Spinal cord (tissue), 10 donors: ENCODE measurements around the gene UQCC2. TPM values are rescaled to one million over a fixed set of nuclear protein-coding genes. Genes with fewer than 3 reads are reported as not detected.

Experiments
- DNase-seq, 6 donors: peaks; one replicate each; pipeline versions ENCODE4 v3.0.0 to v3.0.0-alpha.2; 2013 to 2015; ENCODE audit warnings: low spot score in 6 of 6, low read depth in 4 of 6
- H3K27ac ChIP-seq: one replicate; pipeline ENCODE4 v1.5.1; 2013; ENCODE audit warnings: low read depth, low read length, control low read depth
- H3K27me3 ChIP-seq: one replicate; pipeline ENCODE4 v1.6.1; 2013; ENCODE audit warnings: low read length; ENCODE audit not compliant: control insufficient read depth, insufficient read depth
- H3K36me3 ChIP-seq: one replicate; pipeline ENCODE4 v1.6.1; 2013; ENCODE audit warnings: low read length; ENCODE audit not compliant: control insufficient read depth, insufficient read depth
- H3K4me1 ChIP-seq: one replicate; pipeline ENCODE4 v1.6.1; 2013; ENCODE audit warnings: low read length; ENCODE audit not compliant: control insufficient read depth, insufficient read depth
- H3K4me3 ChIP-seq: one replicate; pipeline ENCODE4 v1.5.1; 2013; ENCODE audit warnings: low read depth, low read length, control low read depth
- H3K9me3 ChIP-seq: one replicate; pipeline ENCODE4 v1.6.1; 2013; ENCODE audit warnings: low read length; ENCODE audit not compliant: control insufficient read depth, insufficient read depth
- WGBS: methylation state at CpG from one replicate; pipeline ENCODE4 v1.1.5; 2013; ENCODE audit warnings: missing lambda C conversion rate; ENCODE audit not compliant: insufficient coverage; 5-methylcytosine and 5-hydroxymethylcytosine counted together
- polyA plus RNA-seq, 2 donors: library from polyadenylated mRNA; unstranded; fragments of 120-200 nt; gene quantifications; one replicate each; pipeline ENCODE4 v1.2.1, GENCODE V29; 2013; ENCODE audit not compliant: insufficient read length in 2 of 2
- total RNA-seq, 2 donors: library from RNA; depleted of rRNA in 1 of 2; stranded (reverse); fragments of 120-200 nt in 1 of 2; fragments of >200 nt in 1 of 2; gene quantifications; one replicate each; pipeline versions ENCODE4 v1.2.3 to v1.2.4, GENCODE V29; 2013 to 2014
- donor health status: healthy.

The UQCC2 gene
- total and polyA plus RNA-seq, 4 donors = 28.5 to 110 (median 96.4) TPM

- H3K36me3 ChIP-seq = peaks cover 22% of the 10 kb centered on the region
- no peaks in the 10 kb centered on the region for H3K9me3 ChIP-seq
- peak in 2 of 6 donors; percentile 52 to 76 for DNase-seq
- H3K27ac ChIP-seq = no peak overlapping the region
- no peak overlapping the region for H3K4me3 ChIP-seq
- no CpG with 5 or more reads among the region's 1 CpG for WGBS
- peaks cover 11% of the 10 kb centered on the region for H3K4me1 ChIP-seq
- H3K27me3 ChIP-seq = no peaks in the 10 kb centered on the region
Observed at GRCh38 chr6:33702345-33702977, 9.0 kb downstream of the UQCC2 start.

GRCh38 chr6:33700391-33701050 lies 11.0 kb downstream of the UQCC2 start:
- Histone ChIP-seq H3K27me3 (no peaks in the 10 kb centered on the region), H3K36me3 (peaks cover 34% of the 10 kb centered on the region), H3K27ac (no peak overlapping the region), H3K4me3 (no peak overlapping the region), H3K4me1 (peaks cover 26% of the 10 kb centered on the region), H3K9me3 (no peaks in the 10 kb centered on the region)
- 41% methylated on average over 8 of the region's 10 CpGs for WGBS
- DNase-seq = peak in 2 of 6 donors; percentile 65 to 83

- no peak overlapping the region for H3K27ac ChIP-seq
- DNase-seq = peak in 1 of 6 donors; percentile 39
- H3K4me3 ChIP-seq = no peak overlapping the region
- H3K4me1 ChIP-seq = peaks cover 34% of the 10 kb centered on the region
- H3K27me3 ChIP-seq = no peaks in the 10 kb centered on the region
- no peaks in the 10 kb centered on the region for H3K9me3 ChIP-seq
- peaks cover 42% of the 10 kb centered on the region for H3K36me3 ChIP-seq
- WGBS = no CpG with 5 or more reads among the region's 5 CpGs
Observed at GRCh38 chr6:33699739-33700138, 11.8 kb downstream of the UQCC2 start.

- H3K36me3 ChIP-seq = peaks cover 40% of the 10 kb centered on the region
- no peak overlapping the region for H3K4me3 ChIP-seq
- no peak for DNase-seq
- no peaks in the 10 kb centered on the region for H3K9me3 ChIP-seq
- WGBS = 89% methylated on average over 5 of the region's 8 CpGs
- peak overlapping the region; percentile 19 for H3K27ac ChIP-seq
- peaks cover 40% of the 10 kb centered on the region for H3K4me1 ChIP-seq
- H3K27me3 ChIP-seq = no peaks in the 10 kb centered on the region
Observed at GRCh38 chr6:33699131-33699530, 12.4 kb downstream of the UQCC2 start.

- Histone ChIP-seq H3K36me3 (peaks cover 42% of the 10 kb centered on the region), H3K4me3 (no peak overlapping the region)
Observed at GRCh38 chr6:33698494-33698893, 13.0 kb downstream of the UQCC2 start.

GRCh38 chr6:33697845-33698244 lies 13.7 kb downstream of the UQCC2 start:
- Histone ChIP-seq H3K27ac (peak overlapping the region; percentile 52), H3K27me3 (no peaks in the 10 kb centered on the region), H3K4me1 (peaks cover 53% of the 10 kb centered on the region), H3K9me3 (no peaks in the 10 kb centered on the region), H3K36me3 (peaks cover 49% of the 10 kb centered on the region), H3K4me3 (no peak overlapping the region)
- DNase-seq = no peak
- 99% methylated on average over 8 of the region's 10 CpGs for WGBS

More at GRCh38 chr6:33698494-33698893, 13.0 kb downstream of the UQCC2 start:
- no peaks in the 10 kb centered on the region for H3K27me3 ChIP-seq
- H3K4me1 ChIP-seq = peaks cover 47% of the 10 kb centered on the region
- no peak overlapping the region for H3K27ac ChIP-seq
- no peak for DNase-seq
- no peaks in the 10 kb centered on the region for H3K9me3 ChIP-seq
- 73% methylated on average over 6 of the region's 10 CpGs for WGBS

- no peaks in the 10 kb centered on the region for H3K9me3 ChIP-seq
- peak in 3 of 6 donors; percentile 65 to 91 (median 85) for DNase-seq
- H3K4me3 ChIP-seq = no peak overlapping the region
- peaks cover 58% of the 10 kb centered on the region for H3K4me1 ChIP-seq
- H3K27ac ChIP-seq = peak overlapping the region; percentile 52
- 47% methylated on average over 14 of the region's 15 CpGs for WGBS
- no peaks in the 10 kb centered on the region for H3K27me3 ChIP-seq
- peaks cover 59% of the 10 kb centered on the region for H3K36me3 ChIP-seq
Observed at GRCh38 chr6:33696548-33697518, 14.7 kb downstream of the UQCC2 start.

GRCh38 chr6:33696076-33696475 lies 15.4 kb downstream of the UQCC2 start:
- 68% methylated on average over 4 of the region's 10 CpGs for WGBS
- no peak for DNase-seq
- Histone ChIP-seq H3K4me3 (no peak overlapping the region), H3K36me3 (peaks cover 66% of the 10 kb centered on the region), H3K27me3 (no peaks in the 10 kb centered on the region), H3K9me3 (no peaks in the 10 kb centered on the region), H3K4me1 (peaks cover 58% of the 10 kb centered on the region), H3K27ac (no peak overlapping the region)

GRCh38 chr6:33695451-33695887 lies 16.0 kb downstream of the UQCC2 start:
- Histone ChIP-seq H3K4me3 (no peak overlapping the region), H3K4me1 (peaks cover 58% of the 10 kb centered on the region), H3K27ac (no peak overlapping the region), H3K9me3 (no peaks in the 10 kb centered on the region), H3K36me3 (peaks cover 72% of the 10 kb centered on the region), H3K27me3 (no peaks in the 10 kb centered on the region)
- peak in 2 of 6 donors; percentile 59 to 75 for DNase-seq
- WGBS = 32% methylated on average over 16 of the region's 16 CpGs
